ENCODE measurements around the gene SORBS2.
"Not testable (repeated sequence)": the region's sequence is repeated elsewhere in the genome, so short reads cannot be mapped to it uniquely, and the experiment has no call there.

GRCh38 chr4:185707622-185708021 is 104.4 kb downstream of the SORBS2 start:
- TF ChIP-seq, protein P1, sequence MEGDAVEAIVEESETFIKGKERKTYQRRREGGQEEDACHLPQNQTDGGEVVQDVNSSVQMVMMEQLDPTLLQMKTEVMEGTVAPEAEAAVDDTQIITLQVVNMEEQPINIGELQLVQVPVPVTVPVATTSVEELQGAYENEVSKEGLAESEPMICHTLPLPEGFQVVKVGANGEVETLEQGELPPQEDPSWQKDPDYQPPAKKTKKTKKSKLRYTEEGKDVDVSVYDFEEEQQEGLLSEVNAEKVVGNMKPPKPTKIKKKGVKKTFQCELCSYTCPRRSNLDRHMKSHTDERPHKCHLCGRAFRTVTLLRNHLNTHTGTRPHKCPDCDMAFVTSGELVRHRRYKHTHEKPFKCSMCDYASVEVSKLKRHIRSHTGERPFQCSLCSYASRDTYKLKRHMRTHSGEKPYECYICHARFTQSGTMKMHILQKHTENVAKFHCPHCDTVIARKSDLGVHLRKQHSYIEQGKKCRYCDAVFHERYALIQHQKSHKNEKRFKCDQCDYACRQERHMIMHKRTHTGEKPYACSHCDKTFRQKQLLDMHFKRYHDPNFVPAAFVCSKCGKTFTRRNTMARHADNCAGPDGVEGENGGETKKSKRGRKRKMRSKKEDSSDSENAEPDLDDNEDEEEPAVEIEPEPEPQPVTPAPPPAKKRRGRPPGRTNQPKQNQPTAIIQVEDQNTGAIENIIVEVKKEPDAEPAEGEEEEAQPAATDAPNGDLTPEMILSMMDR (IDR thresholded peaks at IDR 0.05): not testable (repeated sequence)
- not testable (repeated sequence) for TF ChIP-seq POLR2A (IDR thresholded peaks at IDR 0.05)
